Keratinocyte (primary cell): ENCODE results near the gene NKRF. TPM values are rescaled to one million over a fixed set of nuclear protein-coding genes. Genes with fewer than 3 reads are reported as not detected.

Experiments used
- DNase-seq: peaks from one replicate; pipeline ENCODE4 v3.0.0-alpha.2; 2011; ENCODE audit warnings: low read depth, missing footprints, low spot score
- FAIRE-seq: peaks from 2 replicates; lab custom pipeline; 2011; peaks lifted over from hg19 to GRCh38; lab: Jason Lieb, UNC
- H2AFZ ChIP-seq: 2 replicates; pipeline ENCODE4 v1.6.0; 2012; ENCODE audit warnings: low read length, control low read depth, inconsistent platforms; ENCODE audit not compliant: control insufficient read depth
- H3K27ac ChIP-seq: 2 replicates; pipeline ENCODE4 v1.5.1; 2011; ENCODE audit warnings: low read length; ENCODE audit not compliant: control insufficient read depth, insufficient read depth
- H3K27me3 ChIP-seq: 3 replicates; pipeline ENCODE4 v1.6.0; 2011; ENCODE audit warnings: low read length; ENCODE audit not compliant: control insufficient read depth, insufficient read depth; ENCODE audit errors: extremely low read depth
- H3K36me3 ChIP-seq, 2 experiments: 2 replicates in 1 of 2; 3 replicates in 1 of 2; pipeline ENCODE4 v1.5.1; 2011; ENCODE audit warnings: low read length in 2 of 2, mild to moderate bottlenecking in 1 of 2; ENCODE audit not compliant: control insufficient read depth in 2 of 2, insufficient read depth in 2 of 2; ENCODE audit errors: extremely low read depth in 1 of 2
- H3K4me1 ChIP-seq: 3 replicates; pipeline ENCODE4 v1.5.1; 2011; ENCODE audit warnings: low read length; ENCODE audit not compliant: control insufficient read depth, insufficient read depth; ENCODE audit errors: extremely low read depth
- H3K4me2 ChIP-seq: 3 replicates; pipeline ENCODE4 v1.6.0; 2011; ENCODE audit warnings: low read depth, low read length; ENCODE audit not compliant: control insufficient read depth, insufficient read depth; ENCODE audit errors: extremely low read depth
- H3K4me3 ChIP-seq, 3 experiments: fragments of 200-600 bp in 1 of 3; sonication (generic) in 1 of 3; 2 replicates in 2 of 3; 3 replicates in 1 of 3; pipeline ENCODE4 v1.5.1; 2011 to 2016; ENCODE audit warnings: low read length in 3 of 3, mild to moderate bottlenecking in 3 of 3, control low read depth in 2 of 3, inconsistent platforms in 1 of 3, low read depth in 1 of 3, mixed read lengths in 1 of 3, mixed run types in 1 of 3, moderate library complexity in 1 of 3; ENCODE audit not compliant: control insufficient read depth in 2 of 3, insufficient read depth in 2 of 3; ENCODE audit errors: extremely low read depth in 1 of 3
- H3K79me2 ChIP-seq: 2 replicates; pipeline ENCODE4 v1.6.0; 2012; ENCODE audit warnings: low read length; ENCODE audit not compliant: control insufficient read depth, insufficient read depth
- H3K9ac ChIP-seq: 3 replicates; pipeline ENCODE4 v1.6.0; 2011; ENCODE audit warnings: low read length; ENCODE audit not compliant: control insufficient read depth, insufficient read depth; ENCODE audit errors: extremely low read depth
- H3K9me1 ChIP-seq: 3 replicates; pipeline ENCODE4 v1.6.0; 2011; ENCODE audit warnings: low read length; ENCODE audit not compliant: control insufficient read depth, insufficient read depth; ENCODE audit errors: extremely low read depth
- H3K9me3 ChIP-seq: 2 replicates; pipeline ENCODE4 v1.5.1; 2012; ENCODE audit warnings: low read depth, low read length; ENCODE audit not compliant: control insufficient read depth
- H4K20me1 ChIP-seq: 3 replicates; pipeline ENCODE4 v1.6.0; 2011; ENCODE audit warnings: low read length; ENCODE audit not compliant: control insufficient read depth, insufficient read depth; ENCODE audit errors: extremely low read depth
- EZH2 ChIP-seq: IDR thresholded peaks from one replicate; pipeline ENCODE4 v1.6.1; 2012; ENCODE audit warnings: inconsistent platforms, mild to moderate bottlenecking, low read length, moderate library complexity
- dilution Hi-C: fragments of 300-500 bp; cut with MboI; formaldehyde crosslinking; loops from one replicate; pipeline ENCODE4 v1.7.0; 2020; ENCODE audit warnings: low sequenced_read_pairs; ENCODE audit not compliant: extremely low pct_ligation_motif_present
- polyA plus RNA-seq, 5 experiments: library from polyadenylated mRNA; depleted of rRNA in 3 of 5; stranded (reverse) in 3 of 5; stranded (forward) in 1 of 5; unstranded in 1 of 5; fragments of >200 nt; gene quantifications; 1 replicate in 1 of 5; 2 replicates in 3 of 5; 3 replicates in 1 of 5; pipeline versions ENCODE4 v1.2.1 to v1.2.3, GENCODE V29; 2011 to 2012; ENCODE audit warnings: missing spikeins in 2 of 5, low read depth in 1 of 5, low replicate concordance in 1 of 5
- TF ChIP-seq, protein P1 (sequence below), 3 experiments: IDR thresholded peaks in 1 of 3; conservative IDR thresholded peaks in 1 of 3; optimal IDR thresholded peaks in 1 of 3; 2 replicates in 2 of 3; 3 replicates in 1 of 3; pipeline versions ENCODE3 to v1.5.1; 2011; ENCODE audit warnings: low read length in 3 of 3, mild to moderate bottlenecking in 3 of 3, moderate library complexity in 2 of 3, control low read depth in 1 of 3, inconsistent platforms in 1 of 3; ENCODE audit not compliant: insufficient read depth in 2 of 3; ENCODE audit errors: extremely low read depth in 1 of 3

NKRF gene
- polyA plus RNA-seq, 1 donor (not counting 4 experiments of a cell fraction or from before 2014, with no cell fraction given): 11.0 TPM

GRCh38 chrX:119646515-119646914, 40.3 kb upstream of the NKRF start:
- Histone ChIP-seq H3K9me1 (no peaks in the 10 kb centered on the region), H3K36me3 (no peaks in the 10 kb centered on the region), H3K4me2 (no peak overlapping the region), H3K4me1 (no peaks in the 10 kb centered on the region), H3K9ac (no peak overlapping the region), H2AFZ (no peak overlapping the region), H3K27me3 (no peaks in the 10 kb centered on the region), H4K20me1 (no peaks in the 10 kb centered on the region), H3K27ac (no peak overlapping the region), H3K79me2 (no peaks in the 10 kb centered on the region), H3K9me3 (no peaks in the 10 kb centered on the region), H3K4me3 (no peak overlapping the region)
- dilution Hi-C loops: no loop called here
- DNase-seq (no peak), FAIRE-seq (no peak)
- TF ChIP-seq, protein P1, sequence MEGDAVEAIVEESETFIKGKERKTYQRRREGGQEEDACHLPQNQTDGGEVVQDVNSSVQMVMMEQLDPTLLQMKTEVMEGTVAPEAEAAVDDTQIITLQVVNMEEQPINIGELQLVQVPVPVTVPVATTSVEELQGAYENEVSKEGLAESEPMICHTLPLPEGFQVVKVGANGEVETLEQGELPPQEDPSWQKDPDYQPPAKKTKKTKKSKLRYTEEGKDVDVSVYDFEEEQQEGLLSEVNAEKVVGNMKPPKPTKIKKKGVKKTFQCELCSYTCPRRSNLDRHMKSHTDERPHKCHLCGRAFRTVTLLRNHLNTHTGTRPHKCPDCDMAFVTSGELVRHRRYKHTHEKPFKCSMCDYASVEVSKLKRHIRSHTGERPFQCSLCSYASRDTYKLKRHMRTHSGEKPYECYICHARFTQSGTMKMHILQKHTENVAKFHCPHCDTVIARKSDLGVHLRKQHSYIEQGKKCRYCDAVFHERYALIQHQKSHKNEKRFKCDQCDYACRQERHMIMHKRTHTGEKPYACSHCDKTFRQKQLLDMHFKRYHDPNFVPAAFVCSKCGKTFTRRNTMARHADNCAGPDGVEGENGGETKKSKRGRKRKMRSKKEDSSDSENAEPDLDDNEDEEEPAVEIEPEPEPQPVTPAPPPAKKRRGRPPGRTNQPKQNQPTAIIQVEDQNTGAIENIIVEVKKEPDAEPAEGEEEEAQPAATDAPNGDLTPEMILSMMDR (optimal IDR thresholded peaks at IDR 0.05 in 1 of 3, IDR thresholded peaks at IDR 0.05 in 1 of 3, conservative IDR thresholded peaks at IDR 0.05 in 1 of 3; ENCODE audit: extremely low read depth in 1 of 3, insufficient read depth in 2 of 3, low read length in 3 of 3): no peak
- TF ChIP-seq EZH2: no peak

GRCh38 chrX:119643696-119644095, 37.5 kb upstream of the NKRF start:
- dilution Hi-C loops: no loop called here
- no peaks in the 10 kb centered on the region for H4K20me1 ChIP-seq

More at GRCh38 chrX:119643696-119644095, 37.5 kb upstream of the NKRF start:
- Histone ChIP-seq H3K4me2 (no peak overlapping the region), H3K27me3 (no peaks in the 10 kb centered on the region), H3K9me3 (no peaks in the 10 kb centered on the region), H3K79me2 (no peaks in the 10 kb centered on the region), H3K9ac (no peak overlapping the region), H3K27ac (no peak overlapping the region), H3K9me1 (no peaks in the 10 kb centered on the region), H3K4me1 (no peaks in the 10 kb centered on the region), H3K4me3 (no peak overlapping the region), H3K36me3 (no peaks in the 10 kb centered on the region), H2AFZ (no peak overlapping the region)
- TF ChIP-seq, protein P1 (optimal IDR thresholded peaks at IDR 0.05 in 1 of 3, IDR thresholded peaks at IDR 0.05 in 1 of 3, conservative IDR thresholded peaks at IDR 0.05 in 1 of 3; ENCODE audit: extremely low read depth in 1 of 3, insufficient read depth in 2 of 3, low read length in 3 of 3): no peak
- no peak for TF ChIP-seq EZH2
- FAIRE-seq (no peak), DNase-seq (no peak)
